ENCODE data around the gene KCNH8.

Gene KCNH8

GRCh38 chr3:19106307-19106706, 42.0 kb upstream of the KCNH8 start:
- DNase-seq (ENCODE audit: low spot score) (no peak), ATAC-seq (ENCODE audit: low read depth) (no peak)
- H3K4me1 ChIP-seq (ENCODE audit: insufficient read depth, poor library complexity, severe bottlenecking): no peaks in the 10 kb centered on the region
- no peak for TF ChIP-seq CTCF (IDR thresholded peaks at IDR 0.05; ENCODE audit: poor library complexity, severe bottlenecking)
- H3K27me3 ChIP-seq (ENCODE audit: insufficient read depth, poor library complexity, severe bottlenecking): no peaks in the 10 kb centered on the region
- H3K27ac ChIP-seq (ENCODE audit: poor library complexity, severe bottlenecking): no peak overlapping the region
- no peak overlapping the region for H3K4me3 ChIP-seq (ENCODE audit: severe bottlenecking)
- H3K9me3 ChIP-seq (ENCODE audit: severe bottlenecking): no peaks in the 10 kb centered on the region
- H3K36me3 ChIP-seq (ENCODE audit: low read depth): no peaks in the 10 kb centered on the region

DNA sequence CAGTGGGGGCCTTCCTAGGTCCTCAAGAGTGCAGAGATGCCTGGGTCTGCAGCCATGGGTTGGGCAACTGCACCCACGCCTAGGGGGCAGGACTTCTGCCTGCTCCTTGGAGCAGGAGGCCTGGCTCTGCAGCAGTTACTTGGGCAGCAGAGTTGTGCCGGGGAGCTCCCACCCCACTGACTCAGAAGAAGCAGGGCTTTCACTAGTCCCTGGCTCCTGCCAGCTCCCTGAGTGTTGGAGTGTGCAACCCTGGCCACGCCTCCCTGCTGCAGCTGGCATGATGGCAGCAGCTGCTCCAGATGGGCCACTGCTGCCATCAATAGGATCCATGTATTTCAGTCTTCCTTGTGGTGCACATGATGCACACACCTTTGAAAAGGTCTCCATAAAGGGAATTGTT, 40.6 kb upstream of the KCNH8 start:
- no peak for TF ChIP-seq CTCF (IDR thresholded peaks at IDR 0.05; ENCODE audit: poor library complexity, severe bottlenecking)
- ATAC-seq (ENCODE audit: low read depth) (no peak), DNase-seq (ENCODE audit: low spot score) (no peak)
- Histone ChIP-seq H3K4me1 (ENCODE audit: insufficient read depth, poor library complexity, severe bottlenecking) (no peaks in the 10 kb centered on the region), H3K27ac (ENCODE audit: poor library complexity, severe bottlenecking) (no peak overlapping the region), H3K36me3 (ENCODE audit: low read depth) (no peaks in the 10 kb centered on the region), H3K9me3 (ENCODE audit: severe bottlenecking) (no peaks in the 10 kb centered on the region), H3K4me3 (ENCODE audit: severe bottlenecking) (no peak overlapping the region), H3K27me3 (ENCODE audit: insufficient read depth, poor library complexity, severe bottlenecking) (no peaks in the 10 kb centered on the region)

DNA sequence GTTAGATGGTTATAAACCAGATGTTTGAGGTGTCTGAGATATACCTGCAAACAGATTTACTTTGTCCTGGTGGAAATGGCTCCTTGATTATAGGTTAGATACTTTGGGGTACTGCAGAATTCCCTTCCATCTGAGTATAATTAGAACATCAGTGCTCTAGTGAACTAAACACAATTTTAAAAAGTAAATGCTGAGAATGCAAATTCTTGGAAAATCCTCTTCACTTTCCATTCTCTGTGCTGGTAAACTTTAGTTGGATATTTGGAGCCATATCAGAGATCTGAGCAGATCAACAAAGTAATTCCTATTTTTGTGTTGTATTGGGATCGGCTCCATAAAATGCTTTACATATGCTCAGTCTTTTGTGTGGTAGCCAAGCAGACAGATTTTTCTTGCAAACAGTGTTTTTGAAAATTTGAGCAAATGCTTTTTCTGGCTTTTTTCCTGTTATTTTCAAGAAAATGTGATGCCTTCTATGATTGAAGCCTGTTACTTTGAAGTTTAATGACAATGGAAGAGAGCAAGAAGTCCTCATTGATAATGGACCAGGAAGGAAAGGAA, 37.9 kb upstream of the KCNH8 start:
- Histone ChIP-seq H3K27ac (ENCODE audit: poor library complexity, severe bottlenecking) (no peak overlapping the region), H3K27me3 (ENCODE audit: insufficient read depth, poor library complexity, severe bottlenecking) (no peaks in the 10 kb centered on the region), H3K36me3 (ENCODE audit: low read depth) (no peaks in the 10 kb centered on the region), H3K4me3 (ENCODE audit: severe bottlenecking) (no peak overlapping the region), H3K4me1 (ENCODE audit: insufficient read depth, poor library complexity, severe bottlenecking) (no peaks in the 10 kb centered on the region), H3K9me3 (ENCODE audit: severe bottlenecking) (no peaks in the 10 kb centered on the region)
- no peak for ATAC-seq (ENCODE audit: low read depth)
- no peak for DNase-seq (ENCODE audit: low spot score)
- TF ChIP-seq CTCF (IDR thresholded peaks at IDR 0.05; ENCODE audit: poor library complexity, severe bottlenecking): no peak

DNA sequence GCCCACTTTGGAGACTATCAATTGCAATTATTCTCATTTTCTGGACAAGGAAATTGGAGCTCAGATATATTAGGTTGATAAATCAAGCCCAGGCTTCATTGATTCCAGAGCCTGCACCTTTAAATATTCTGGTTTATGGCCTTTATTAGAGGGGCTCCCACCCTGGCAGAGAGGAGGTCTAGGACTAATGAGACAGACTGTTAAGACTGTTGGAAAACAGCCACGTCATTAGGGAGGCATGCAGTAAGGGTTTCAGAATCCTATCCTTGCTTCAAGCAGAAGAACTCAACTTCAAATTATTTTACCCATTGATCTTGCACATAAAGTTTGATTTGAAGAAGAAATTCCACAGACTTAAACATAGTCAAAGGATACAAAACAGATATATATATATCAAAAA, 33.8 kb upstream of the KCNH8 start:
- Histone ChIP-seq H3K4me3 (ENCODE audit: severe bottlenecking) (no peak overlapping the region), H3K9me3 (ENCODE audit: severe bottlenecking) (no peaks in the 10 kb centered on the region), H3K27me3 (ENCODE audit: insufficient read depth, poor library complexity, severe bottlenecking) (no peaks in the 10 kb centered on the region), H3K27ac (ENCODE audit: poor library complexity, severe bottlenecking) (no peak overlapping the region), H3K4me1 (ENCODE audit: insufficient read depth, poor library complexity, severe bottlenecking) (no peaks in the 10 kb centered on the region), H3K36me3 (ENCODE audit: low read depth) (no peaks in the 10 kb centered on the region)
- DNase-seq (ENCODE audit: low spot score) (no peak), ATAC-seq (ENCODE audit: low read depth) (no peak)
- TF ChIP-seq CTCF (IDR thresholded peaks at IDR 0.05; ENCODE audit: poor library complexity, severe bottlenecking): no peak

- ATAC-seq (ENCODE audit: low read depth) (no peak), DNase-seq (ENCODE audit: low spot score) (no peak)
- no peaks in the 10 kb centered on the region for H3K4me1 ChIP-seq (ENCODE audit: insufficient read depth, poor library complexity, severe bottlenecking)
- H3K27ac ChIP-seq (ENCODE audit: poor library complexity, severe bottlenecking): no peak overlapping the region
- no peaks in the 10 kb centered on the region for H3K27me3 ChIP-seq (ENCODE audit: insufficient read depth, poor library complexity, severe bottlenecking)
- TF ChIP-seq CTCF (IDR thresholded peaks at IDR 0.05; ENCODE audit: poor library complexity, severe bottlenecking): no peak
- no peaks in the 10 kb centered on the region for H3K9me3 ChIP-seq (ENCODE audit: severe bottlenecking)
- H3K4me3 ChIP-seq (ENCODE audit: severe bottlenecking): no peak overlapping the region
- no peaks in the 10 kb centered on the region for H3K36me3 ChIP-seq (ENCODE audit: low read depth)
These were observed 32.1 kb upstream of the KCNH8 start for GRCh38 chr3:19116239-19116638.
